ENCODE measurements around the gene LTBP2. TPM values are rescaled to one million over a fixed set of nuclear protein-coding genes. Genes with fewer than 3 reads are reported as not detected.

LTBP2 gene
- polyA plus RNA-seq, 1 donor from 2014 or later: 0.33 TPM

- Histone ChIP-seq H3K27me3 (ENCODE audit: insufficient read depth, low read depth, low read length) (no peaks in the 10 kb centered on the region), H3K9ac (ENCODE audit: low read length) (no peak overlapping the region), H3K27ac (ENCODE audit: low read length) (no peak overlapping the region), H3F3A (ENCODE audit: insufficient read depth, low read length, poor library complexity, severe bottlenecking) (no peaks in the 10 kb centered on the region), H4K20me1 (ENCODE audit: insufficient read depth) (no peaks in the 10 kb centered on the region), H3K4me3 (ENCODE audit: low read length) (no peak overlapping the region), H3K9me2 (ENCODE audit: insufficient read depth, low read length) (no peaks in the 10 kb centered on the region), H3K9me3 (ENCODE audit: low read length) (no peaks in the 10 kb centered on the region), H3K36me3 (ENCODE audit: insufficient read depth, low read length) (no peaks in the 10 kb centered on the region), H2AFZ (ENCODE audit: low read depth, low read length) (no peak overlapping the region), H3K79me2 (replicated peaks; ENCODE audit: insufficient read depth, low read length) (no peaks in the 10 kb centered on the region), H3K4me2 (ENCODE audit: low read length) (no peak overlapping the region)
- no peak for TF ChIP-seq EZH2 (IDR thresholded peaks at IDR 0.05; ENCODE audit: borderline replicate concordance, insufficient read depth, low read length, poor library complexity, severe bottlenecking)
- no peak for TF ChIP-seq TAF1 (IDR thresholded peaks at IDR 0.05; ENCODE audit: low read depth)
- TF ChIP-seq REST (IDR thresholded peaks at IDR 0.05; ENCODE audit: borderline replicate concordance): no peak
- TF ChIP-seq CTCF (IDR thresholded peaks at IDR 0.05; ENCODE audit: poor library complexity, severe bottlenecking): no peak
- no peak for TF ChIP-seq EP300 (conservative IDR thresholded peaks at IDR 0.05; ENCODE audit: poor library complexity, severe bottlenecking)
- no peak for TF ChIP-seq SMC3 (conservative IDR thresholded peaks at IDR 0.05; ENCODE audit: poor library complexity)
- TF ChIP-seq POLR2AphosphoS5 (IDR thresholded peaks at IDR 0.05): no peak
- no peak for TF ChIP-seq MXI1 (conservative IDR thresholded peaks at IDR 0.05; ENCODE audit: poor library complexity, severe bottlenecking)
- no peak for TF ChIP-seq RAD21 (conservative IDR thresholded peaks at IDR 0.05)
These were observed 33.2 kb upstream of the LTBP2 start for GRCh38 chr14:74645244-74645643.

- Histone ChIP-seq H3K4me3 (ENCODE audit: low read length) (no peak overlapping the region), H3K4me2 (ENCODE audit: low read length) (no peak overlapping the region), H3K9ac (ENCODE audit: low read length) (no peak overlapping the region), H3K36me3 (ENCODE audit: insufficient read depth, low read length) (no peaks in the 10 kb centered on the region), H3K27ac (ENCODE audit: low read length) (no peak overlapping the region), H3K27me3 (ENCODE audit: insufficient read depth, low read depth, low read length) (no peaks in the 10 kb centered on the region), H4K20me1 (ENCODE audit: insufficient read depth) (no peaks in the 10 kb centered on the region), H3K79me2 (replicated peaks; ENCODE audit: insufficient read depth, low read length) (no peaks in the 10 kb centered on the region), H2AFZ (ENCODE audit: low read depth, low read length) (no peak overlapping the region), H3K9me2 (ENCODE audit: insufficient read depth, low read length) (no peaks in the 10 kb centered on the region), H3F3A (ENCODE audit: insufficient read depth, low read length, poor library complexity, severe bottlenecking) (no peaks in the 10 kb centered on the region), H3K9me3 (ENCODE audit: low read length) (no peaks in the 10 kb centered on the region)
- TF ChIP-seq SMC3 (conservative IDR thresholded peaks at IDR 0.05; ENCODE audit: poor library complexity): no peak
- no peak for TF ChIP-seq POLR2AphosphoS5 (IDR thresholded peaks at IDR 0.05)
- TF ChIP-seq CTCF (IDR thresholded peaks at IDR 0.05; ENCODE audit: poor library complexity, severe bottlenecking): no peak
- TF ChIP-seq TAF1 (IDR thresholded peaks at IDR 0.05; ENCODE audit: low read depth): no peak
- TF ChIP-seq EZH2 (IDR thresholded peaks at IDR 0.05; ENCODE audit: borderline replicate concordance, insufficient read depth, low read length, poor library complexity, severe bottlenecking): no peak
- no peak for TF ChIP-seq MXI1 (conservative IDR thresholded peaks at IDR 0.05; ENCODE audit: poor library complexity, severe bottlenecking)
- no peak for TF ChIP-seq RAD21 (conservative IDR thresholded peaks at IDR 0.05)
- TF ChIP-seq REST (IDR thresholded peaks at IDR 0.05; ENCODE audit: borderline replicate concordance): no peak
- TF ChIP-seq EP300 (conservative IDR thresholded peaks at IDR 0.05; ENCODE audit: poor library complexity, severe bottlenecking): no peak
These were observed 29.8 kb upstream of the LTBP2 start for GRCh38 chr14:74641601-74642391.

Measured in neural cell (in vitro differentiated cells).